ENCODE data around the gene CALR3. TPM values are rescaled to one million over a fixed set of nuclear protein-coding genes. Genes with fewer than 3 reads are reported as not detected.

Gene CALR3
- polyA plus RNA-seq, 1 experiment, result not detected

DNA sequence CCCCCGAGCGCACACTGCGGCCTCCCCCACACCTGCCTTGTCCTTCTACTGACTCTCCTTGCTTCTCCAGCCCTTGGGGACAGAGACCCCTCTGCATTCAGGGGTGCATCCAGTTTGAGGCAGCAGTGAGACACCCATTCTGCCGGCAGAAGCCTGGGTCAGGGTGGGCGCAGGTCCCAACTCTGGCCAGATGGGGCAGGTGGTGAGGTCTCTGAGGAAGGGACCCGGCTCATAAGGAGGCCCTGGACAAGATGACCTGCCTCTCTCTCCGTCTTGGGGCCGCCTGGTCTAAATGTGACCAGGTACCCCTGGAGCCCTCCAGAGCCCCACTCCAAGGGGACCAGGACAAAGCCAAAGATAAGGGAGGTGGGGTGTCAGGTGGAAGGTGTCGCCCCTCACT lies 40.2 kb upstream of the CALR3 start:
- Histone ChIP-seq H3K4me3 (ENCODE audit: low read depth, low read length) (no peak overlapping the region), H3K9me3 (ENCODE audit: control insufficient read depth, insufficient read depth, low read length) (0 out of 2 replicates have a peak, but pooled peaks cover 2% of the 10 kb centered on the region), H3K27ac (ENCODE audit: low read depth, low read length) (no peak overlapping the region), H3K27me3 (ENCODE audit: control insufficient read depth, insufficient read depth, low read length) (no peaks in the 10 kb centered on the region)
- CTCF ChIA-PET, result no interaction called here
- no peak for DNase-seq (ENCODE audit: low read depth, low spot score)
- TF ChIP-seq, protein P1, sequence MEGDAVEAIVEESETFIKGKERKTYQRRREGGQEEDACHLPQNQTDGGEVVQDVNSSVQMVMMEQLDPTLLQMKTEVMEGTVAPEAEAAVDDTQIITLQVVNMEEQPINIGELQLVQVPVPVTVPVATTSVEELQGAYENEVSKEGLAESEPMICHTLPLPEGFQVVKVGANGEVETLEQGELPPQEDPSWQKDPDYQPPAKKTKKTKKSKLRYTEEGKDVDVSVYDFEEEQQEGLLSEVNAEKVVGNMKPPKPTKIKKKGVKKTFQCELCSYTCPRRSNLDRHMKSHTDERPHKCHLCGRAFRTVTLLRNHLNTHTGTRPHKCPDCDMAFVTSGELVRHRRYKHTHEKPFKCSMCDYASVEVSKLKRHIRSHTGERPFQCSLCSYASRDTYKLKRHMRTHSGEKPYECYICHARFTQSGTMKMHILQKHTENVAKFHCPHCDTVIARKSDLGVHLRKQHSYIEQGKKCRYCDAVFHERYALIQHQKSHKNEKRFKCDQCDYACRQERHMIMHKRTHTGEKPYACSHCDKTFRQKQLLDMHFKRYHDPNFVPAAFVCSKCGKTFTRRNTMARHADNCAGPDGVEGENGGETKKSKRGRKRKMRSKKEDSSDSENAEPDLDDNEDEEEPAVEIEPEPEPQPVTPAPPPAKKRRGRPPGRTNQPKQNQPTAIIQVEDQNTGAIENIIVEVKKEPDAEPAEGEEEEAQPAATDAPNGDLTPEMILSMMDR (IDR thresholded peaks at IDR 0.05; ENCODE audit: low read depth, low read length), result no peak
- POLR2A ChIA-PET, result no interaction called here

DNA sequence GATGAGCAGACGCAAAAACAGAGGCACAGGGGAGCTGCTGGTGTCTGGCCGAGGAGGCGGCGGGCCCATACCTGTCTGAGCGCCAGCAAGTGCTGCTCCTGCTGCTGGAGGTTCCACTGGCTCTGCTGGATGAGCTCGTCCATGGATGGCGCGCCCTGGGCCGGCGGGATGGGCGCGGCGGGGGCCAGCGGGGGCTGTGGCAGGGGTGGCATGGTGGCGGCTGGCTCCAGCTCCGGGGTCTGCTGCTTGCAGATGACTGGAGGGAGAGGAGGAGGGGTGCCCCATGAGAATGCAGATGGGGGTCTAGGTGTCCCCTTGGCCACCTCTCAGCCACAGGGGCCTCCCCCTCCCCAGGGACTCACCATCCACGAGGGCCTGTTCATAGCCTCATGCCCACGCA lies 39.4 kb upstream of the CALR3 start:
- CTCF ChIA-PET, result no interaction called here
- Histone ChIP-seq H3K27ac (ENCODE audit: low read depth, low read length) (no peak overlapping the region), H3K27me3 (ENCODE audit: control insufficient read depth, insufficient read depth, low read length) (no peaks in the 10 kb centered on the region), H3K9me3 (ENCODE audit: control insufficient read depth, insufficient read depth, low read length) (0 out of 2 replicates have a peak, but pooled peaks cover 2% of the 10 kb centered on the region), H3K4me3 (ENCODE audit: low read depth, low read length) (no peak overlapping the region)
- POLR2A ChIA-PET, result no interaction called here
- no peak for DNase-seq (ENCODE audit: low read depth, low spot score)
- TF ChIP-seq, protein P1 (IDR thresholded peaks at IDR 0.05; ENCODE audit: low read depth, low read length), result no peak

DNA sequence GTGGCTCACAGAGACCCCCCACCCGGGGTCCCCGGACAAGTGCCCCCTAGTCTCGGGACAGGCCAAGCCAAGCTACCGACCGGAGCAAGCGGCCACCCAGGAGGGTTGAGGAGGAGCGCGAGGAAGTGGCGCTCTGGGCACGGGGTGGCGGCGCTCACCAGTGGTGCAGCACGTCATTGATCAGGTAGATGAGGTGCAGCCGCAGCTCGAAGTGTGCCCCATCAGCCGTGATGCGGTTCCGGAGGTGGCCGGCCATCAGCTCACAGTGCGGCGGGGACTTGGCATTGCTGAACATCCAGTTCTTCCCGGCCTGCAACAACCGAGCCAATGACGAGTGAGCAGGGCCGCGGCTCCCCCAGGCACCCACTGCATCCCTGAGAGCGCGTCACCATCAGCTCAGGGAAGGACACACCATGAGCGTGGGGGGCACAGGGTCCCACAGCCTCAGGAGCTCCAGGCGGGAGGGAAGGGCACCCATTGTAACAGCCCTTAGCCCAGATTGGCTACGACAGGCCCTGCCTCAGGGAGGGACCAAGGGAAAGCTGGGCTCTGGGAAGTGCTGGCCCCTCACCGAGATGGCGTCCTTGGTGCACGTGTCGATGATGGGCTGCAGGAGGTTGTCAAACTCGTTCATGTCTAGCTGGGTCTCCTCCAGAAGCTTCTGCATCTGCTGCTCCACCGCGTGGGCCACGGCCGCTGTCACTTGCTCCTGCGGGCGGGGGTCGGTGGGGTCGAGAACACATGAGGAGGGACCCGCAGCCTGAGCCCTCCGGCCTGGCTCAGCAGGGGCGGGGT lies 36.7 kb upstream of the CALR3 start:
- Histone ChIP-seq H3K27me3 (ENCODE audit: control insufficient read depth, insufficient read depth, low read length) (no peaks in the 10 kb centered on the region), H3K27ac (ENCODE audit: low read depth, low read length) (no peak overlapping the region), H3K9me3 (ENCODE audit: control insufficient read depth, insufficient read depth, low read length) (no peaks in the 10 kb centered on the region; the same call in 1 of the 2 replicates), H3K4me3 (ENCODE audit: low read depth, low read length) (no peak overlapping the region)
- ChIA-PET POLR2A (no interaction called here), CTCF (interaction anchor here (0.6 kb wide), 1 partner anchor 10 kb away, joined by 3 read pairs; no protein-coding TSS in a partner anchor)
- TF ChIP-seq, protein P1 (IDR thresholded peaks at IDR 0.05; ENCODE audit: low read depth, low read length), result no peak
- DNase-seq (ENCODE audit: low read depth, low spot score), result no peak

DNA sequence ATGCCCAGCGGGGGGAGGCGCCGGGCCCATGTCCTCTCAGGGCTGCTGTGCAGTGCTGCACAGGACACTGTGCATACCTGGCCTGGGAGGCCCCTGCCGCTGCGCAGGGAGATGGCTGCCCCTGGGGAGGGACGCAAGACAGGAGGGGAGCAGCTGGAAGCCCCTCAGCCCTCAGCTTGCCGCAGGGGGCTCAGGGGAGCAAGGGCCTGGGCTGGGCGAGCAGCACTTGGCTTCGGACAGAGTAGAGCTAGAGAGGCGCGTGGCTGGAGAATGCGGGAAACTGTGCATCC lies 35.4 kb upstream of the CALR3 start:
- Histone ChIP-seq H3K27me3 (ENCODE audit: control insufficient read depth, insufficient read depth, low read length) (no peaks in the 10 kb centered on the region), H3K4me3 (ENCODE audit: low read depth, low read length) (no peak overlapping the region), H3K9me3 (ENCODE audit: control insufficient read depth, insufficient read depth, low read length) (no peaks in the 10 kb centered on the region; the same call in 1 of the 2 replicates), H3K27ac (ENCODE audit: low read depth, low read length) (no peak overlapping the region)
- POLR2A ChIA-PET, result no interaction called here
- no peak for DNase-seq (ENCODE audit: low read depth, low spot score)
- CTCF ChIA-PET, result no interaction called here
- TF ChIP-seq, protein P1 (IDR thresholded peaks at IDR 0.05; ENCODE audit: low read depth, low read length), result no peak

DNA sequence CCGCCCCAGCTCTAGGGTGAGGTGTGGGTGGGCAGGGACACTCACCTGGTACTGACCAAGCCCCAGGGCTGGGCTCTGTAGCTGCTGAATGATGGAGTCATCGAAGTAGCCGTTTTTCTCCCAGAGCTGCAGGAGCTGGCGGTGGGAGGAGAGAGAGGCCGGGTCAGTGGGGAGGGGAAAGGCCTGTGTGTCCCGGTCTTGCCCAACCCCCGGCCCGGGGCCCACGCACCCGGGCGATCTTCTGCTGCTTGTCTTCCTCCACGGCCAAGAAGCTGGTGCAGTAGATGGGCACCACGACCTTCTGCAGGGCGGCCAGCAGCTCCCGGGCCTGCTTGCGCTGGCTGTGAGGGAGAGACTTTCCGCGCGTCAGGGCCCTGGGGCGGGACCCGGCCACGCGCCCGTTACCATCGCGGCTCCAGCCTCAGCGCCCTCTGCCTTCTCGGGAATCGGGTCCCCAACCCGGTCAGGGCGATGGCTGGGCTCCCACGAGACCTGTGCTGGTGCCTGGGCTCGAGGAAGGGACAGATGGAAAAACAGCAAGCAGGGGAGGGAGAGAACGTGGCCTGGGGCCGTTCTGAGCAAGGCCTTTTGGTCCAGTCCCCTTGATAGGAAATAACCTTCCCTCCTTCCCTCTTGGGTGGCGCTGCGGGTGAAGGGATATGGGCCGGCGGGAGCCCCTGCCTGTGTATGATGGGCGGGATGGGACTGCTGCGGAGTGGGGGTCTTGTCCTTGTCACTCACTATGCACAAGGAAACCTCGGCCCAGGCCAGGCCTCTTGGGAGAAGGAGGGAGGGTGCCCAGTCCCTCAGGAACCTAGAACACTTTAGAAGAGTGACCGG lies 34.8 kb upstream of the CALR3 start:
- no peaks in the 10 kb centered on the region for H3K27me3 ChIP-seq (ENCODE audit: control insufficient read depth, insufficient read depth, low read length)
- no peak for DNase-seq (ENCODE audit: low read depth, low spot score)
- no peak overlapping the region for H3K4me3 ChIP-seq (ENCODE audit: low read depth, low read length)
- ChIA-PET CTCF (no interaction called here), POLR2A (no interaction called here)
- H3K9me3 ChIP-seq (ENCODE audit: control insufficient read depth, insufficient read depth, low read length), result no peaks in the 10 kb centered on the region; the same call in 1 of the 2 replicates
- no peak overlapping the region for H3K27ac ChIP-seq (ENCODE audit: low read depth, low read length)
- TF ChIP-seq, protein P1 (IDR thresholded peaks at IDR 0.05; ENCODE audit: low read depth, low read length), result no peak

Measured in AG04450 (cell line).